DMS 273 treated with DMSO at 0.1 percent for 48 hours (cell line): ENCODE results near the gene TSGA10IP.
A peak's percentile ranks its signal among the peaks of the same experiment; 100 is the strongest.

Source experiments
- DNase-seq: peaks from one replicate; lab custom pipeline; 2025; lab: John Stamatoyannopoulos, UW

TSGA10IP gene

DNA sequence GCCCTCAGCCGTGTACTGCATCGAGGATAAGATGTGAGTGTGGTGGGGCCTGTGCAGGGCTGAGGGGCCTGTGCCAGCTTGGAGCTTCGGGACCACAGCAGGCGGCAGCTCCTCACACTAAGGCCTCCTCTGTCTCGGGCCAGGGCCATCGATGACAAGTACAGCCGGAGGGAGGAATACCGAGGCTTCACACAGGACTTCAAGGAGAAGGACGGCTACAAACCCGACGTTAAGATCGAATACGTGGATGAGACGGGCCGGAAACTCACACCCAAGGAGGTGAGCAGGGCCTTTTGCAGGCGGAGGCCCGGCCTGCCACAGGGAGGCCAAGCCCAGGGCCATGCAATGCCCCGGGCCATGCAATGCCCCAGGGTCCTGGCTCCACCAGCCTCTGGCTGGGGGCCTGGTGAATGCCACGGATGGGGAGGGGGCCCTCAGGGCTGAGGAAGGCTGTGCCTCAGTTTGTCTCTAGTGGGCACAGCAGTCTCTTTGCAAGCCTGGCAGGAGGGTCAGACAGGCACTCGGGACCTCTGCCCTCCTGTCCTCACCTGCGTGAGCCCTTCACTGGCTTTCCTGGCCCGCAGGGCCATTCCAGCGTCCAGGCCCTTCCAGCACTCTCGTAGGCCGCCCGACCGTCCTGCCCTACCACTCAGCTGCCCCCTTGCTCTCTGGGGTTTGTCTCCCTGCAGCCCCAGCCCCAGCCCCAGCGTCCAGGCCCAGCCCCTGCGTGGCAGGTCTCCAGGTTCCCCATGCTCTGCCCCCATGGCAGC, 32.5 kb downstream of the TSGA10IP start:
- DNase-seq: no peak

DNA sequence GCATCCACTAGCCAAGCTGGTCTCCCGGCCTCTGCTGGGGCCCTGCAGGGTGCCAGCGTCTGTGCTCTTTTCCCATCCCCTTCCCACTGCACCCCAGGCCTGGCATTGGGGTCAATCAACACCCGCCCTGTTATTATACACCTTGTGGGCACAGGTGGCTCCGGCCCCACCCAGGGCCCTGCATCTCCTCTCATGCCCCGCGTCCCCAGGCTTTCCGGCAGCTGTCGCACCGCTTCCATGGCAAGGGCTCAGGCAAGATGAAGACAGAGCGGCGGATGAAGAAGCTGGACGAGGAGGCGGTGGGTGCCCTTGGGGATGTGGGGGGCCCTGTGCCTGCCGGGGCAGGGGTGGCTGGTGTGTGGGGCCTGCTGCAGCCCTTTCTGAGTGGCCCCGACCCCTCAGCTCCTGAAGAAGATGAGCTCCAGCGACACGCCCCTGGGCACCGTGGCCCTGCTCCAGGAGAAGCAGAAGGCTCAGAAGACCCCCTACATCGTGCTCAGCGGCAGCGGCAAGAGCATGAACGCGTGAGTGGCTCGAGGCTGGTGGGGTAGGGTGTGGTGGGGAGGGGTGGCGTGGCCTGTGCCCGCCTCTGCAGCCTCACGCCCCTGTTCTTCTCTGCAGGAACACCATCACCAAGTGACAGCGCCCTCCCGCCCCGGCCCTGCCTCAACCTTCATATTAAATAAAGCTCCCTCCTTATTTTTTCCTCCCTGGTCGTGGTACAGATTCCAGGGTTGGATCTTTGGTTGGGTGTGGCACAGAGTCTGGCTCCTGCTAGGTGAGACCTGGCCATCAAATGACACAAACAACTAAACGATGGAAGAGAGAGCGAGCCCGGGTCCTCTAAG, 33.3 kb downstream of the TSGA10IP start:
- DNase-seq: no peak

DNA sequence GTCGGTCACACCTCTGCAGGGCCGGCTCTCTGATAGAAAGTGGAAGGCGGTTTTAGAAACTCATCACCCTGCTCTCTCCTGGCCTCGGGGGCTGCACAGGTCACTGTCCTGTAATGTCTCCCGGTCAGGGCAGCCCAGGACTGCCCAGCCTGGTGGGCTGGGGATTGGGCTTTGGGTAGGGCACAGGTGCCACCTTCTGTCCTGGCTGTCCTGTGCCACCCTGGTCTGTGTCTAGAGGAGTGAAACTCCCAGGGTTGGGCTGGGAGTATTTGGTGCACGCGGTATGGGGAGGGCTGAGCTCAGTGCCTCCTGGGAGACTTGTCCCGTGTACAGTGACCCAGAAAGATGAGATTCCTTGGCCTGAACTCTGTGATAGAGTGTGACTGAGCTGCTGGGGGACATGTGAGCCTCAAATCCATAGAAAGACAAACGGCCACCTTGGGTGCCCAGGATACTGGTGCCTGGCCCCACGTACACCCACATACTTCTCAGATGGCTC, 34.0 kb downstream of the TSGA10IP start:
- no peak for DNase-seq

DNA sequence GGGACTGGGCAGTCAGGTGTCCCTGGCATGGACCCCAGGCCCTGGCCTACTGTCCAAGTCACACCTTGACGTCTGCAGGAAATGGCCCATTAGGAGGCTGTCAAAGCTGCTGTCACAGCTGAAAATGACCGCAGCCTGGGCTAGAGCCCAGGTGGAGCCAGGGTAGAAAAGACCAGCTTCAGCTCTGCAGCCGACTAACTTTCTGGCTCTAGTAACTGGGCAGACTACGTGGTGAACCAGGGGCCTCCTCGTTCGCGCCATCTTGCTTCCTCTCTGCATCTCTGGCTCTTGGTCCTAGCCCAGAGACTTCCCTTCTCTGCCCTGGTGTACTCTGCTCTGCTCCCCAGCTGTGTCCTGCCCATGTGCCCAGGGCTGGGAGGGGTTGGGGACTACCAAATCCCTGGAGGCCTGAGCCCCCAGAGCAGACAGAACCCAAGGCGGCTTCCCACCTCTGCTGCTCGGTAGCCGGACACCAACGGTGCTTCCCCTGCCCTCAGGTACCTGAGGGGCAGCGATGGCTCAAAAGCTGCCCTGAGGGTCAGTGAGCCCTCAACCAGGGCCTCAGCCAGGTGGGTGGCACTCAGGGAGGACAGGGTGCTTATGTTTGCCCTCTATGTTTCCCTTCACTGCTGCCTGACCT, 35.9 kb downstream of the TSGA10IP start:
- no peak for DNase-seq

DNA sequence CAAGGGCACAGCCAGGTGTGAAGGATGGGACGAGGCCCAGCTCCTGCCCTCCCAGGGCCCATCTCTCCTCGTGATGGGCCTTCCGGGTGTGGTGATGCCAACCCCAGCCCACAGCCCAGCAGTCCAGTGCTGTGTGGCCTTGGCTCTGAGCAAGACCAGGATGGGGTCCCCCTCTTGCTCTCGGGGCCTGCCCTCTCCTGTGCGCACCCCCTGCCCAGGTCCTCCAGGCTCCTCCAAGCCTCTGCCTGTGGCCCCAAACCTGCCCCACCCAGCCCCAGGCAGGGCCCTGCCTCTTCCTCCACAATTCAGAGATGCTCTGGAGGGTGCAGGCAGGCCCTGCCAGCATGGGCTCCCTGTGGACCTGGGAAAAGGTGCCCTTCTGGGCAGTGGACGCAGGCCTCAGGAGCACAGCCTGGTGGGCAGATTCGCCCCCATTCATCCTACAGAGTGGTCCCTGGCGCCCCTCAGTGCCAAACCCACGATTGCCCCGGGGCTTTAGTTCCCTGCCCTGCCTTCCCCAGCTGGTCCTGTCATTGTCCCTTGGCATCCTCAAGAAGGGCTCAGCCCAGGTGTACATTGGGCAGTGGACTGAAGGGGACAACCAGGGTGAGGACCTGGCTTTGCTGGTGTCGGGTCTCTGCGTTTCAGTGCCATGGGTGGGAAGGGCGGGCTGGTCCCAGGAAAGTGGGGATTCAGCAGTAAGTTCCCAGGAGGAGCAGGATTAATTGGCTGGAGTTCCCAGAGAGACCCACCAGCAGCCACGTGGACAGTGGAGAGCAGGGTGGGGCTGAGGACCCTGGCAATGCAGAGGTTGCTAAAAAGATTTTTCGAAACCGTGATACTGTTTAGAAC, 36.9 kb downstream of the TSGA10IP start:
- DNase-seq: no peak

DNA sequence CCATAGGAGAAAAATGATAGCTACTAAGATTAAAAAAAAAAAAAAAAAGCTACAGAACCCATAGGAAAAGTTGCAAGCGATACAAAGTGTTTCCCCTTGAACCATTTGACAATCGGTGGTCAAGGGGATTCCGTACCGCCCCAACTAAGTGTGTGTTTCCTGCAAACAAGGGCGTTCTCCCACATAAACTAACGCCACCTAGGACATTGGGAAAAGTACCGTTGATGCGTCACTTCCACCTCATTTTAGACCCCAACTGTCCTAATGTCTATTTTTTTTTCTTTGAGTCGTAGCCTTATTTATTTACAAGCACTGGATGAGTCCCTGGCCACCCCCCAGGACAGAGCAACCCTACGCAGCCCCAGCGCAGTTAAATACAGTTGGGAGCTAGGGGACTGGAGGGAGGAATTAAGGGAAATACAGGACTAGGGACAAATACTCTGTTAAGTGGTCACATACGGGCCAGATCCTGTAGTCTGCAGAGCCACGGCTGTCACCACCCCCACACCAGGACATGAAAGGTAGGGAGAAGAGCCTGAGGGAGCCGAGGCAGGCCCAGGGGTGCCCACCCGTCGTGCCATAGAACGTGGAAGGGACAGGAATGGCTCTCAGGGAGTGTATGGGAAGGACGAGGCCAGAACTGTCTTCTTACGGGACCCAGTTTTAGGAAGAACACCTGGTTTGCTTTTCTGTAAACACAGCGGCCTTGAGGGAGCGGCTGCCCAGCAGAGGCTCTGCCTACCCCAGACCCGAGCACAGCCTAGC, 37.7 kb downstream of the TSGA10IP start:
- DNase-seq: no peak

DNA sequence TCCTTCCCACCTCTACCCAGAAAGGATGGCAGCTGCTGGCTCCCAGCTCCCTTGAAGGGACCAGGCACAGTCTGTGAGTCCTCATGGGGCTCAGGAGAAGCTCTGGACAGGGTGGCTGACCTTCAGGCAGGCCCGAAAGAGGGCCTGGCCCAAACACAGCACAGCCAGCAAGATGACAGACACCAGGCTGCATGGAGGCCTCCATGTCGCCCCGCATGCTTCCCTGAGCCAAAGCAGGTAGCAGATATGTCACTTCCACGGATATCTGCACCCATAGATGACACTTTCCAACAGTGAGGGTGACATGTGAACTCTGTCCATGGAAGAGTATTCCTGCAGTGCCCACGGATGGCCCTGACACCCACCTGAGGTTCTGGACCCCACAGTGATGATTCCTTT, 38.3 kb downstream of the TSGA10IP start:
- no peak for DNase-seq

DNA sequence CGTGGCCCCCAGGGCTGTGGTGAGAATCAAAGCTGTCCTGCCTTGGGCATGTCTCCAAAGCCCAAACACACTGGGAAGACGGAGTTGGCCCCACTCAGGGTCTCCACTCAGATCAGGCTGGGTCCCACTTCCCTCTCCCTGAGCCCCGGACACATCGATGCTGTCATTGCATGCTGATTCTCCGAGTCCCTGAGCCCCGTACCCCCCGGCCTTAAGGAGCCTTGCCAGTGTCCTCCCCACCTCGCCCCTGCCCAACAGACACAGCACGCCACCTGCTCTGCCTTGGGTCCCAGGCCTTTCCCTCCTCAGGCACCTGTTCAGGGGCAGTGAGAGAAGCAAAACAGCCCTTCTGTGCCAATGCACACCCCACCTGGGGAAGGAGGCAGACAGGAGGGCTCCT, 42.1 kb downstream of the TSGA10IP start:
- DNase-seq: no peak

DNA sequence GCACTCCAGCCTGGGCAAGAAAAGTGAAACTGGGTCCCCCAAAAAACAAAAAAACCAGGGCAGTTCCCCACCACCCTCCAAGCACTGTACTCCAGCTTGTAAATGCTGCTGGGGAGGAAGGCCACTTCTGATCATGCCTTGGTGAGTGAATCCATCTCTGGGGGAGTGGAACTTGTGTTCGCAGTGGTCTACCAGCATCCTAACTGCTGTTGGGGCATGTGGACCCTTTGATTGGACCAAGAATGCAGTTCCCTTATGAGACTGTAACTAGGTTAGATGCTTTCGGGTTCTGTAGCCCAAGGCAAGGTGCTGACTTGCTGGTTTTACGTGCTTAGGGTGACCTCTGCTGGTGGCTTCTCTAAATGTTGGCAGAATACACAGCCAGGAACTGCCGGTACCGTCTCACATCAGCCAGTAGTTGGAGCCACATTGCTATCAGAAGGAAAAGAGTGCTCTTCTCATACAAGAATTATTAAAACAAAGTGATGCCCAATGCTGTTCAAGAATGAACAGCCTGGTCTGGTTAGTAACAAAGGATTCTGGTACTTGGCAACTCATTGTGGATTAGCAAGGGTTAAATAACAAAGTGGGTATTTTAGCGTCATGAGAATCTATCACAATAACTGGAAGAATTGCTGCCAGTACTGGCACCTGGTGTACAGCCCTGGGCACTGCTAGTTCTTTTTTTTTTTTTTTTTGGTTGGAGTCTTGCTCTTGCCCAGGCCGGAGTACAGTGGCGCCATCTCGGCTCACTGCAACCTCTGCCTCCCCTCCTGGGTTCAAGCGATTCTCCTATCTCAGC, 43.7 kb downstream of the TSGA10IP start:
- DNase-seq: peak; percentile 79

DNA sequence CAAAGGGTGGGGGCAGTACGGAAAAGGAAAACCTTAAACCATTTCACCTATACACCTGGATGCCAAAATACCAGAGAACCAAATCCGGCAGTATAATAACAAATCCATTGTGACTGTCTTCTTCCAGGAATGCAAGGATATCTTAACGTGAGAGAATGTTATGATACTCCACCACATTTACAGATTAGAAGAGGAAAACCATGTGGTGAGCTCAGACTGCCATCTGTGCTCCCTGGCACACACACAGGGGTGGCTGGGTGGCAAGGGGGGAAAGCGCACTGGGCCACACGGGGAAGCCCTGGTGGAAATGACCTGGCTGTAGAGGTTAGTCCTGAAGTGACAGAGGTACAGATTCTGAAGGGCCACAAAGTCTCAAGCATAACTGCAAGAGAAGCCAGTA, 46.8 kb downstream of the TSGA10IP start:
- DNase-seq: no peak

DNA sequence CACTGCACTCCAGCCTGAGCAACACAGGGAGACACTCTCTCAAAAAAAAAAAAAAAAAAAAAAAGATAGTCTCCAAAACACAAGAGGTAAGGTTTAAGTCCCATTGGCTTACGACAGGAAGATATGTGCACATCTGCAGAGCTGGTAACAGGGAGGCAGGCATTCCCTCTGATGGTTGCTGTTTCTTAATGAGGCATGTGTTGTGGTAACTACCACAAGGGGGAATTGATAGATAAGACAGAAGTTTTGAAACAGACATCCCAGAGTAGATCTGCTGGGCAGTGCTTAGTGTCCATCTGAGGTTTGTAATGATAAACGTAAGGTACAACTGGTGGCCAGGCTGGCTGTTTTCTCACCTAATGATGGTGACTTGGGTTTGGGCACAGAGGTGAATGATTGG, 52.0 kb downstream of the TSGA10IP start:
- DNase-seq: no peak

DNA sequence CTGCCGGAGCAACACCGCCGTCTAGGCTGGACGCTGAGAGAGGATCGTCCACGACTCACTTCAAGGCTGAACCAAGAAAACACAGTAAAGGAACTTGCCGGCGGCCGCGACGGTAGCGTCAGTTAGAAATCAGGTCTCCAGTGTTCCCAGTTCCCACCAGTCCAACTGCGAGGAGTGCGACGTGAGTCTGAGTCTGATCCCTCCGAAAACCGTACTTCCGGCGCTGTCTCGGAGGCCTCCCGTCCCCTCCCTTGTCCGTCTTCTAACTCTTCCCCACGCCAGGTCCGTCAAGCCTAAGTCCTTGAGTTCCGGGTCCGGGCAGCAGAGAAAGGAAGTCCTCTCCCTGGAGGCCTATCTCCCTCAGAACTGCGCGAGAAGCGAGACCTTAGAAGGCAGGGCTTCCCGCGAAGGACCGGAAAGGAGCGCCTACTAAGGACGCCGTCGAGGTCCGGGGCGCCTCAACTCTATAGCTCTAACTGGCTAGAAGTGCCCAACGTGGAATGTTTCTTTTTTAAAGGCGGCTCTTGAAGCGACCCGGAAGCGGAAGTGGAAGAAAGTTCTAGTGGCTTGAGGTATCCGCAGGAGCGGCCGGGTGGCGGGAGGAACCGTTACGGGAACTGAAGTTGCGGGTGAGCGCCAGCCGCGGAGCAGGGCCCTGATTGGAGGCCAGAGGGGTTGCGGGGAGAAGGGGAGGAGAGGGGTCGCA, 56.8 kb downstream of the TSGA10IP start, which contains the start of the genes BANF1 and EIF1AD:
BANF1 (plus strand) TSS at position 562 of the 706 bp plus-strand sequence. CDS start 748 bp downstream, outside the sequence.
EIF1AD (minus strand) TSS at position 216 of the 706 bp plus-strand sequence. CDS start 1,768 bp downstream, outside the sequence.
- DNase-seq: peak; percentile 85

DNA sequence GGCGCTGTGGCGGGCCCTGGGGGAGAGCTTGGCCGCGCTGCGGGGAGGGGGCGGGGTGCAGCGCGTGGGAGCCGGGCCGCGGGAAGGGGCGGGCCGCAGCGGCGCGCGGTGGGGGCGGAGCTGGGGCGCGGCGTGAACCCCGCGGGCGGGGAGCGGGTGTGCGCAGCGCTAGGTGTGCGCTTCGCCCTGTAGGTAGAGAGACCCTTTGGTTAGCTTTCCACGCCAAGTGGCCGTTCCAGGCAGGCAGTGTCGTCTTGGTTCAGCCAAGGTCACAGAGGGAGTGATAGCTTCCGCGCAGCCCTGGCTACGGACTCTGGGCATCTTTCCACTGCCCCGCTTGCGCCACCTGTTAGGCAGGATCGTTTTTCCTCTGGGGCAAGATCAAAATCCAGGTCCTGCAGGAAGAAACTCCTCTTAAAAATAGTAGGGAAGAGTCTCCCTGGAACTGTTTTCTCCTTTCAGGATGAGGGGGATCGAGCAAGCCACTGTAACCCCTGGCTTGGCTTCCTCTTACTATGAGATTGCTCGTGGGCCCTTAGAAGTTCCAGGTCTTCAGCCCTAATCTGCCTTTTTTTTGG, 57.5 kb downstream of the TSGA10IP start:
- DNase-seq: peak; percentile 8

DNA sequence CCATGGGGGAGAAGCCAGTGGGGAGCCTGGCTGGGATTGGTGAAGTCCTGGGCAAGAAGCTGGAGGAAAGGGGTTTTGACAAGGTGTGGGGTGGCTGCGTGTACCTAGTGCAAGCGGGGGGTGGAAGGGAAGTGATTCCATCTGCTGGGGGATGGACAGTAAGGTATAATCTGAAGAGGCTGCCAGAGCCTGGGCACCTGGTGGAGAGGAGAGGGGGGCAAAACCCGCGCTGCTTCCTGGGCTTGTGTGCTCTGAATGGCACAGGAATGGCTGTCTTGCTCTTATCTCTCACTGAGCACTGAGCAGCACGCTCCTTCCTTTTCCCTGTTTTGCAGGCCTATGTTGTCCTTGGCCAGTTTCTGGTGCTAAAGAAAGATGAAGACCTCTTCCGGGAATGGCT, 58.0 kb downstream of the TSGA10IP start:
- DNase-seq: no peak

DNA sequence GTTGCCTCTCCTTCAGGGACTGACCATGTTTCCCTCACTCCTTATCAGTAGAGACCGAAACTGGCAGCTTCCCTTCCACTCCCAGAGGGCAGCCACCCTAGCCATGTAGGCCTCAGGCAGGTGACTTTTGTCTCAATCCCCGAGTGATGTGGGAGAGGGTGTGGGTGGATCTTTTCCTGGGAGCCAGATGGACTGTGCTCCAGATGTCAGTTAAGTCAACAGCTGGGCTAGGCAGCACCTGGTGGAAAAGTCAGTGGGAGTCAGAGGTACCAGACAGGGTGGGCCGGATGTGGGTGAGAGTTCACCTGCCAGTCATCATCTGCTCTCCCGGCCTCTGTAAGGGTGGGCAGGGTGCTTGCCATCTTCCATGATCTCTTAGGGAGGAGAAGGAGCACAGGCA, 58.9 kb downstream of the TSGA10IP start:
- DNase-seq: no peak

DNA sequence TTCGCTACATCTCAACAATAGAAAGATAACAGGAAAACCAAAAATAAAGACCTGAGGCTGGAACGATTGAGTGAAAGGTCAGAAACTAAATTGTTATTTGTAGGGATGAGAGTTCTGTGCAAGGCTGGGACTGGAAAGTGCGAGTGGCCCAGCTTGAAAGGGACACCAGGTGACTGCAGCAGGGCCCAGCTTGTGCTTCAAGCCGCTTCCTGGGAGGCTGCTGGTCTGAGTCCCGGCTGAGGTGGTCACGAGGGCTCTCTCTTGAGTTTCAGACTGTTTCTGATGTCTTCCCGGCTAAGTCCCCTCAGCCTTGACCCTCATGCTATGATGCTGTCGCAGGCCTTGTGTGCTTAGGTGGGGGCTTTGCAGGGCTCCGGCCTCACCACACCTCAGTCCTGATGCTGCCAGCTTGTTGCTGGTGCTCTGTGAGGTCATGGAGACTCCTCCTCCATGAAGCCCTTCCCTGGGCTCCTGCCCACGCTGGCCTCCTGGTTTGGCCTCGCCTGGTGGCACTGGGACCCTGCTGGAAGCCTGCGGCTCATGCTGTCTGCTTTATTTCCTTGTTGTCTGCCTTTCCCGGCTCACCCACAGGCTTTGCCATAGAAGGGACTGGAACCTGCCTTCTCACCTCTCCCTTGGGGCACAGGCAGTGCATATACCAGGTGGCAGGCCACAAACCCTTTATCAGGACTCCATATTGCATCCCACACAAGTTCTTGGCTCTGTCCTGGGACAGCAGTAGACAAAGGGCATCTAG, 61.0 kb downstream of the TSGA10IP start:
- no peak for DNase-seq

DNA sequence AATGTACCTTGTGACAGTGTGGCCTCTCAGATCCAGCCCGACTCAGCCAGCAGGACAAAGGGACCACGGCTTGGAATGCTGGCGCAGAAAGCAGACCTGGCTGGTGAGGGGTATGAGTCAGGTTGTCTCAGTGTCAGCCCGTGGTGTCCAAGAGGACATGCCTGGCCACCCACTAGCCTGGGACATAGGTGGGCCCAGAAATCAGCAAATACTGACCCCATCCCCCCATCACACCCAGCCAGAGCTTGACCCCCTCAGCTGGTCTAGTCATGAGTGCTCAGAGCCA, 61.6 kb downstream of the TSGA10IP start:
- no peak for DNase-seq

DNA sequence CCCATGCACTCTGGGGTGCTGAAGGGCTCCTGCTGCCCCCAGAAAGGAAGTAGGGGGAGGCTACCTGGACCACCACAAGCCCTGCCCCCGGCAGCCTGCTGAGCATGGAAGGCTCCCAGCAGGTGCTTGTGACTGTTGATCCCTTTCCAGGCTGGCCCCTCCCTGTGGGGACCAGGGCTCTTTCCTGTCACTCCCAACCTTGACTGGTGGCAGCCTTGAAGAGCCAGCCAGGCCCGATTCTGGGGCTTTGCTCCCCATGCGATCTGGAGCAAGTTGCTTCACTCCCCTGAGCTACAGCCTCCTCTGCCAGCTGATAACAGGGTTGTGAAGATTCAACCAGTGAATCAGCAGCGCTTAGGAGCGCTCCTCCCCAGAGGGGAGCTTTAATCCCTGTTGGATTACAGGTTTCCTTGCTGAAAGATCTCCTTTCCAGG, 61.9 kb downstream of the TSGA10IP start:
- no peak for DNase-seq
